Measurements from ENCODE around the gene PDCL3. TPM values are rescaled to one million over a fixed set of nuclear protein-coding genes. Genes with fewer than 3 reads are reported as not detected.

Gene PDCL3
- total RNA-seq, 2 experiments from 2014 or later: 33.9 to 34.1 TPM

DNA sequence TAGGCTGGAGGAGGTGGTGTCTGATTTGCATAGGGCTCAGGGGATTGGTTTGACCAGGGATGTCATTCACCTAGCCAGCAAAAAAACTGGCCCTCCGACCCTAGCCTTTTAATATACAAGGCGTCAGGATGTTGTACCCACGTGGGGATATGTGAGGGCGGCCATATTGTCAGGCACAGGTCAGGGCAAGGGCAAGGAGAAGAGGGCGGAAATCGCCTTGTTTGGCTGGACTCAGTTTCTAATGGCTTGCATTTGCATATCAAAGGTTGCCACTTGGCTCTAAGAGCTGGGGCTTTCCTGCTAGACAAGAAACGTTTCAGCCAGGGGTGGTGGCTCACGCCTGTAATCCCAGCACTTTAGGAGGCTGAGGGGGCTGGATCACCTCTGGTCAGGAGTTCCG, 24.9 kb upstream of the PDCL3 start:
- Mint-ChIP-seq H3K27me3 (ENCODE audit: low read depth) (no peaks in the 10 kb centered on the region), H3K27ac (no peak overlapping the region), H3K4me1 (ENCODE audit: low read depth) (peaks cover 4% of the 10 kb centered on the region), H3K4me3 (no peak overlapping the region), H3K36me3 (ENCODE audit: low read depth) (no peaks in the 10 kb centered on the region), H3K9me3 (ENCODE audit: insufficient read depth) (no peaks in the 10 kb centered on the region)
- ChIA-PET CTCF (no interaction called here), POLR2A (no interaction called here)
- DNase-seq (no peak), ATAC-seq (no peak)

DNA sequence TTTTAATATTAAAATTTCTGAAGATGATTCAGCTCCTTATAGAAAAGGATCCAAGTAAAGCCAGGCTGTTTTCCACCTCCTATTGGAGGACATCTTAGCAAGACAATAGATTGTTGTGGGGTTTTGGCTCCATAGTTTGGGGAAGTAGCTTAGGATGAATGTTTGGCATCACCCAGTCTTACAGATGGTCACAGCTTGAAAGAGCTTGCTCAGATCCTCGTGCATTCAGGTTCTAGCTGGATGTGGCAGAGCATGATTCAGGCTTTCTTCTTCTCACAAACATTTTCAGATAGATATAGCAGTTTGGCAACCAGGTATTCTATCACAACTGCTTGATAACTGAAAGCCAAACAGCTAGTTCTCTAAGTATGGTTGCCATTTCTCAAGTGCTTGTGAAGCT, 23.6 kb upstream of the PDCL3 start:
- CTCF ChIA-PET: interaction anchor here (0.8 kb wide), 1 partner anchor 22 kb away, joined by 4 read pairs; no protein-coding TSS in a partner anchor
- Mint-ChIP-seq H3K27ac (no peak overlapping the region), H3K9me3 (ENCODE audit: insufficient read depth) (no peaks in the 10 kb centered on the region), H3K36me3 (ENCODE audit: low read depth) (no peaks in the 10 kb centered on the region), H3K27me3 (ENCODE audit: low read depth) (no peaks in the 10 kb centered on the region), H3K4me1 (ENCODE audit: low read depth) (peaks cover 10% of the 10 kb centered on the region), H3K4me3 (no peak overlapping the region)
- no peak for DNase-seq
- POLR2A ChIA-PET: interaction anchor here (0.7 kb wide), 1 partner anchor 8 kb away, joined by 3 read pairs; no protein-coding TSS in a partner anchor
- ATAC-seq: no peak

DNA sequence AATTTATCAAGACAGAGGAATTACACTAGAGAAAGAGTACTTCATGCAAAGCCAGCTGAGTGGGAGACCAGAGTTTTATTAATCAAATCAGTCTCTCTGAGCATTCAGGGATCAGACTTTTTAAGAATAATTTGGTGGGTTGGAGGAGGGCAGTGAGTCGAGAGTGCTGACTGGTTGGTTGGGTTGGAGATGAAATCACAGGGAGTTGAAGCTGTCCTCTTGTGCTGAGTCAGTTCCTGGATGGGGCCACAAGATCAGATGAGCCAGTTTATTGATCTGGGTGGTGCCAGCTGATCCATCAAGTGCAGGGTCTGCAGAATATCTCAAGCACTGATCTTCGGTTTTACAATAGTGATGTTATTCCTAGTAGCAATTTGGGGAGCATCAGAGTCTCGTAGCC, 21.4 kb upstream of the PDCL3 start:
- H3K9me3 Mint-ChIP-seq (ENCODE audit: insufficient read depth): no peaks in the 10 kb centered on the region
- ATAC-seq (no peak), DNase-seq (no peak)
- peaks cover 2% of the 10 kb centered on the region for H3K27me3 Mint-ChIP-seq (ENCODE audit: low read depth)
- H3K4me3 Mint-ChIP-seq: no peak overlapping the region
- ChIA-PET CTCF (no interaction called here), POLR2A (no interaction called here)
- no peaks in the 10 kb centered on the region for H3K36me3 Mint-ChIP-seq (ENCODE audit: low read depth)
- H3K4me1 Mint-ChIP-seq (ENCODE audit: low read depth): peaks cover 10% of the 10 kb centered on the region
- no peak overlapping the region for H3K27ac Mint-ChIP-seq

DNA sequence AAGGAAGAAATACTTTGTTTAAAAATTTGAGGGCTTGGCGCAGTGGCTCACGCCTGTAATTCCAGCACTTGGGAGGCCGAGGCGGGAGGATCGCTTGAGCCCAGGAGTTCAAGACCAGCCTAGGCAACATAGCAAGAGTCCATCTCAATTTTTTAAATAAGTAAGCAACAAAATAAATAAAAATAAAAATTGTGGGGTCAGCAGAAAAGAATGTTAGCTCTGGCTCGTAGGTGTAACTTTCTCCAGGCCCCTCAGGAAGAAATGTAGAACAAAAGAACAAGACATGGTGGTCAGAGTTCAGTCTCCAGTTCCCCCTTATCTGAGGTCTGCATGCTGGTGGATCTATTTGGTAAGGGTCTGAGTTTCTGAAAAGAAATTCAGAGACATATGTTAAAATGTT, 20.4 kb upstream of the PDCL3 start:
- CTCF ChIA-PET: no interaction called here
- Mint-ChIP-seq H3K27ac (no peak overlapping the region), H3K4me1 (ENCODE audit: low read depth) (peaks cover 10% of the 10 kb centered on the region), H3K9me3 (ENCODE audit: insufficient read depth) (no peaks in the 10 kb centered on the region), H3K27me3 (ENCODE audit: low read depth) (peaks cover 6% of the 10 kb centered on the region), H3K36me3 (ENCODE audit: low read depth) (no peaks in the 10 kb centered on the region), H3K4me3 (no peak overlapping the region)
- POLR2A ChIA-PET: no interaction called here
- no peak for DNase-seq
- ATAC-seq: no peak

DNA sequence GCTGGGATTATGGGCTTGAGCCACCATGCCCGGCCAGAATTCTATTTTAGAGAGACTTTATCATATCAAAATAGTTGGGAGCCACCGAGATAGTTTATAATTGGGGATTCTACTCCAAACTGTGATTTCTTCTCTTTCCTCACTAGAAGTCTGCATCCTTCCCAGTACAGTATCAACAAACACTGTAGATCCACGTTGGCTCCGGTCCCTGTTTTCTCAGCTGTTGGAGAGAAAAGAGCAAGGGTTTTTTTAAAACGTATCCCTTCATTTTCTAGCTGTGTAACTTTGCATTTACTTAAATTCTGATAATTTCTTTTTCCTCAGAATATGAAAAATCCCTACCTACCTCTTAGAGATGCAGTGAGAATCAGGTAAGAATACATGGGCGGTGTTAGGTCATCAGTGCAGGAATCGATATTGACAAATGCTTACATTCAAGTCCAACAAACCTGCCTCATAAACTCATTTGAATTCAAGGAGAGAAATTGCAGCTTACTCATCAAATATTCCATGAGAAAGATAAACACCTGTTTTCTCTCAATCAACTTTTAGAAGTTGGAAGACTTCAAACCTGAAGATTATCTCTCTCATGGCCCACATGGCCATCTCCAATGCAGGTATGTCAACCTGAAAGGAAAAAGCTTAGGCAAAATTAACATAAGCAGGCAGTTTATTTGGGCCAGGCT, 17.7 kb upstream of the PDCL3 start:
- Mint-ChIP-seq H3K9me3 (ENCODE audit: insufficient read depth) (no peaks in the 10 kb centered on the region), H3K27ac (no peak overlapping the region), H3K36me3 (ENCODE audit: low read depth) (no peaks in the 10 kb centered on the region), H3K4me3 (no peak overlapping the region), H3K27me3 (ENCODE audit: low read depth) (peaks cover 9% of the 10 kb centered on the region), H3K4me1 (ENCODE audit: low read depth) (peaks cover 10% of the 10 kb centered on the region)
- no peak for ATAC-seq
- ChIA-PET POLR2A (interaction anchor here (0.6 to 0.7 kb wide), 2 partner anchors 28 to 1872 kb away, joined by 3 read pairs; no protein-coding TSS in a partner anchor), CTCF (no interaction called here)
- DNase-seq: no peak

DNA sequence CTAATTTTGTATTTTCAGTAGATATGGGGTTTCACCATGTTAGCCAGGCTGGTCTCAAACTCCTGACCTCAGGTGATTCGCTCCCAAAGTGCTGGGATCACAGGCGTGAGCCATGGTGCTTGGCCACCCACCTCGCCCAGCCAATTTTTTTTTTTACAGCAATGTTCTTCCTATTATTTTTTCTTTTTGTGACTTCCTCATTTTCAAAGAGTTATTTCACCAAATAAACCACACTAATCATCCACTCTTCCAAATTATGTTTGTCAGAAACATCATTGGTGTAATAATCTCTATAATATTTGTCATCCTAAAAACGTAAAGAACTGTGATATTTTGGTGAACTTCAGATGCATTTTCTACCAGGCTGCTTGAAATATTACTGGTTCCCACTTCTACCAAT, 16.3 kb upstream of the PDCL3 start:
- peaks cover 6% of the 10 kb centered on the region for H3K4me1 Mint-ChIP-seq (ENCODE audit: low read depth)
- ChIA-PET POLR2A (no interaction called here), CTCF (interaction anchor here (1.3 kb wide), 1 partner anchor 16 kb away, joined by 3 read pairs; the partner anchor contains the start of gene PDCL3)
- H3K4me3 Mint-ChIP-seq: no peak overlapping the region
- ATAC-seq: no peak
- H3K27ac Mint-ChIP-seq: no peak overlapping the region
- no peak for DNase-seq
- H3K27me3 Mint-ChIP-seq (ENCODE audit: low read depth): peaks cover 9% of the 10 kb centered on the region
- H3K9me3 Mint-ChIP-seq (ENCODE audit: insufficient read depth): no peaks in the 10 kb centered on the region
- no peaks in the 10 kb centered on the region for H3K36me3 Mint-ChIP-seq (ENCODE audit: low read depth)

DNA sequence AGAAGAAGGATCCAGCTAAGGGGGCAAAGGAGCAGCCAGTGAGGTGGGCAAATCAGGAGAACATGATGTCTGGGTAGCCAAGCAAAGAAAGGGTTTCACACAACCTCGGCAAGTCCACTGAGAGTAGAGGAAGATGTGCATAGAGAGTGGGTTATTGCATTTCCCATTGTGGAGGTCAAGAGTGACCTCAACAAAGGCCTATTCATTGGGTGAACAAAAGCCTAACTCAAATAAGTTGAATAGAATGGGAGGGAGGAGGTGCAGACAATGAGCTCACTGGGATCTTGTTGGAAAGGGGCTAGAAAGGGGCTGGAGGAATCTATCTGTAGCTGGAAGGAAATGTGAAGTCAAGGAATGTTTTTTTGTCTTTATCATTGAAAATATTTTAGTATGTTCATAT, 14.0 kb upstream of the PDCL3 start:
- Mint-ChIP-seq H3K27ac (no peak overlapping the region), H3K27me3 (ENCODE audit: low read depth) (peaks cover 9% of the 10 kb centered on the region), H3K4me1 (ENCODE audit: low read depth) (peaks cover 4% of the 10 kb centered on the region), H3K9me3 (ENCODE audit: insufficient read depth) (no peaks in the 10 kb centered on the region), H3K4me3 (no peak overlapping the region), H3K36me3 (ENCODE audit: low read depth) (peaks cover under 1% of the 10 kb centered on the region)
- ChIA-PET CTCF (no interaction called here), POLR2A (no interaction called here)
- DNase-seq (no peak), ATAC-seq (no peak)

DNA sequence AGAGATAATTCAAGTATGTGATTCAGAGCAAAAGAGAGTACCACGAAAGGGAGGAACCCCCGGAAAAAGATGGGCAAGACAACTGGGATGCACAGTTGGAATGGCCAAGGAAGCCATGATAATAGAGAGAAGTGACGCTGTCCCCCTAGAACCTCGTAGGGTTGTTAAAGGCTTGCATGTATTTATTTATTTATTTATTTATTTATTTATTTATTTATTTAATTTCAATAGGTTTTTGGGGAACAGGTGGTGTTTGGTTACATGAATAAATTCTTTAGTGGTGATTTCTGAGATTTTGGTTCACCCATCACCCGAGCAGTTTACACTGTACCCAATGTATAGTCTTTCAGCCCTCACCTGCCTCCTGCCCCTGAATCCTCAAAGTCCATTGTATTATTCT, 11.5 kb upstream of the PDCL3 start:
- peaks cover 11% of the 10 kb centered on the region for H3K36me3 Mint-ChIP-seq (ENCODE audit: low read depth)
- no peak overlapping the region for H3K27ac Mint-ChIP-seq
- no peak overlapping the region for H3K4me3 Mint-ChIP-seq
- CTCF ChIA-PET: no interaction called here
- DNase-seq: no peak
- H3K9me3 Mint-ChIP-seq (ENCODE audit: insufficient read depth): peaks cover 6% of the 10 kb centered on the region
- peaks cover 6% of the 10 kb centered on the region for H3K27me3 Mint-ChIP-seq (ENCODE audit: low read depth)
- POLR2A ChIA-PET: no interaction called here
- H3K4me1 Mint-ChIP-seq (ENCODE audit: low read depth): peaks cover 19% of the 10 kb centered on the region
- no peak for ATAC-seq

DNA sequence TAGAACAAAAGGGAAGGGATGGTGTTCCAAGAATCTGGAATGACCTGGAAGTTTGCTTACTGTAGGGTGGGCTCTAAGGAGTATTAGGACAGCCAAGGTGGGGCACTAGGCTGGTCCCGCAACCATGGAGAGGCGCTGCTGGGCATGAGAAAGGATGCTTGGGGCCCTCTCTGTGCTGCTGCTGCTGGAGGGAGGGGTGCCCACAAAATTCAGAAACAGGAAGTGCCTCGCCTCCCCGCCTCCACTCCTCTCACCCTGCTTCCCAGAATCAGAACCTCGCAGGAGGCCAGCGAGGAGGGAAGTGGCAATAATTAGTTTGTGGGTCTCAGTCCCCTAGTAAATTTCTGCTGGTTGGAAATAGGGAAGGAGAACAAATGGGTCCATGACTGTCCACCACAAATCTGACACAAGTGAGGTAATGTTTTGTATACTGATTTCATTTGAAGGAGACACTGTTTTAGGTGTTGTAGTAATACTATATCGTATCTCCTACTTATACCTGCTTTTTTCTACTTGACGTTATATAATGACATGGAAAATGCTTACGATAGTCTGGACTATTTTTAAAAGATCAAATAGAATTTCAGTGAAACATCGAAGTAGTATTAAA, 7.9 kb upstream of the PDCL3 start:
- Mint-ChIP-seq H3K27me3 (ENCODE audit: low read depth) (no peaks in the 10 kb centered on the region), H3K36me3 (ENCODE audit: low read depth) (peaks cover 11% of the 10 kb centered on the region), H3K9me3 (ENCODE audit: insufficient read depth) (peaks cover 6% of the 10 kb centered on the region), H3K4me3 (peak overlapping the region; percentile 64), H3K4me1 (ENCODE audit: low read depth) (peaks cover 26% of the 10 kb centered on the region), H3K27ac (peak overlapping the region; percentile 80)
- DNase-seq: peak; percentile 67
- peak; percentile 89 for ATAC-seq
- POLR2A ChIA-PET: no interaction called here
- CTCF ChIA-PET: interaction anchor here (0.9 kb wide), 1 partner anchor 52 kb away, joined by 3 read pairs; no protein-coding TSS in a partner anchor

DNA sequence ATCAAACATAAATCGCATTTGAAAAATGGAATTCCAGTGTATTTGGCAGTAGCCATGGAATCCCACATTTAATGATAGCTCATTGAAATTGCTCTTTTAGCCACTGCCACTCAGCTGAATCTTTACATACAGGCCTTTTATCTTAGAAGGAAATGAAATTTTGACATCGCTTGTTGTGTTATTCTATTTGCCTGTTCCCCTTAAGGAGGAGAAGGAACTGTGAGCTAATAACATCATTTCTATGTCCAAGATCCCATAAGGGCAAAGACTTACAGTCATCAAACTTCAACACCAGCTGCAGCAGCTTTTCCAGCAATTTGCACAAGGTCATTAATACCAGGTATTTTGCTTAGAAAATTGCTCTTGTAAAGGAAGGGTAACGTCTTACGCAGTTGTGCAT, 6.0 kb upstream of the PDCL3 start:
- Mint-ChIP-seq H3K9me3 (ENCODE audit: insufficient read depth) (peaks cover 6% of the 10 kb centered on the region), H3K36me3 (ENCODE audit: low read depth) (peaks cover 11% of the 10 kb centered on the region), H3K27me3 (ENCODE audit: low read depth) (no peaks in the 10 kb centered on the region), H3K27ac (no peak overlapping the region), H3K4me3 (no peak overlapping the region), H3K4me1 (ENCODE audit: low read depth) (peaks cover 40% of the 10 kb centered on the region)
- POLR2A ChIA-PET: no interaction called here
- DNase-seq: no peak
- ATAC-seq: no peak
- CTCF ChIA-PET: interaction anchor here (0.8 to 2.0 kb wide), 4 partner anchors 24 to 176 kb away, joined by 3 to 6 read pairs (median 4); no protein-coding TSS in a partner anchor

DNA sequence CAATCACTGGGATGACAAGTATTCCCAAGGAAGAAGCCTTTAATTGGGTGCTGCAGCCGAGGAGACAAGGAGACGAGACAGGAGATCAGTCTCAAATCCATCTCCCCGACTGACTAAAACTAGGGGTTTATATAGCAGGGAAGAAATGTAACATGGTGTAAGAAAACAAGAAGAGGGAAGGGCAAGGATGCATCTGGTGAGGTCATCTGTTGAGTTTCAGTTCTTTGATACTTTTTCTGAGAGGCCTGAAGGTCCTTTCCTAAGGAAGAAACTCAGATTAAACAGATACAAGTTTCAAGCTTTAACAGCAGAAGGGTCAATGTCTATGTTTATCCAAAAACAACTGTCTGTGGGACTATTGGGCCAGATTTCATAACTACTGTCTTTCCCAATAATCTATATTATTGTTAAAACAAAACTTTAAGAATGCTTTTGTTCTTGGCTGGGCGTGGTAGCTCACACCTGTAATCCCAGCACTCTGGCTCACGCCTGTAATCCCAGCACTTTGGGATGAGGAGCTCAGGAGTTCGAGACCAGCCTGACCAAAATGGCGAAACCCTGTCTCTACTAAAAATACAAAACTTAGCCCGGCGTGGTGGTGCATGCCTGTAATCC, 2.5 kb upstream of the PDCL3 start:
- Mint-ChIP-seq H3K36me3 (ENCODE audit: low read depth) (no peaks in the 10 kb centered on the region), H3K27me3 (ENCODE audit: low read depth) (no peaks in the 10 kb centered on the region), H3K4me1 (ENCODE audit: low read depth) (peaks cover 39% of the 10 kb centered on the region), H3K27ac (peak overlapping the region; percentile 99), H3K4me3 (no peak overlapping the region), H3K9me3 (ENCODE audit: insufficient read depth) (no peaks in the 10 kb centered on the region)
- DNase-seq (no peak), ATAC-seq (no peak)
- POLR2A ChIA-PET: no interaction called here
- CTCF ChIA-PET: no interaction called here

DNA sequence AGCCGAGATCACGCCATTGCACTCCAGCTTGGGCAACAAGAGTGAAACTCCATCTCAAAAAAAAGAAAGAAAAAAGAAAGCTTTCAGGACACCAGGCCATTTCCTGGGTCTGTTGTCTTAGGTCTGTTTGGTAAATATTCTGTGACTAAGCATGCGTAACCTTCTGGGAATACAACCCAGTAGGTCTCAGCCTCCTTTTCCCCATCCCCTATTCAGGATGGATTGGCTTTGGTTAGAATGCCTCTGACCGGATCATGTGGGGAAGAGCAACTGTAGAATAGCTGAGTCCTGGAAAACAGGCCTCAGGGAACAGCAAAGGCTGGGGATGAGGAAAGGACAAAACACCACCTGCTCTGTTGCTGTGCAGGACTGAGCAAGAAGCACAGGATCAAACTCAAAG, 1.6 kb upstream of the PDCL3 start:
- POLR2A ChIA-PET: no interaction called here
- H3K9me3 Mint-ChIP-seq (ENCODE audit: insufficient read depth): no peaks in the 10 kb centered on the region
- CTCF ChIA-PET: no interaction called here
- no peak for DNase-seq
- H3K36me3 Mint-ChIP-seq (ENCODE audit: low read depth): peaks cover under 1% of the 10 kb centered on the region
- ATAC-seq: no peak
- no peaks in the 10 kb centered on the region for H3K27me3 Mint-ChIP-seq (ENCODE audit: low read depth)
- H3K4me1 Mint-ChIP-seq (ENCODE audit: low read depth): peaks cover 38% of the 10 kb centered on the region
- peak overlapping the region; percentile 84 for H3K4me3 Mint-ChIP-seq
- peak overlapping the region; percentile 99 for H3K27ac Mint-ChIP-seq

Measured in activated CD8-positive, alpha-beta T cell treated with anti-CD3 and anti-CD28 coated beads, Interleukin-2, amount 10 ng/mL, durations not matched to agents 7 days and 5 days (primary cell).